Transverse colon (tissue), 4 donors: ENCODE results near the gene EIF1AD. TPM values are rescaled to one million over a fixed set of nuclear protein-coding genes. Genes with fewer than 3 reads are reported as not detected.

ENCODE experiments used
- DNase-seq: peaks from one replicate; pipeline ENCODE4 v3.0.0-alpha.2; 2019
- H3K27ac ChIP-seq, 4 donors: fragments of 200-600 bp; sonication (generic); 2 replicates each; pipeline ENCODE4 v1.5.1; 2016 to 2018; ENCODE audit warnings: inconsistent platforms in 4 of 4
- H3K27me3 ChIP-seq: fragments of 200-600 bp; sonication (generic); 2 replicates; pipeline ENCODE4 v1.5.1; 2017; ENCODE audit warnings: inconsistent platforms
- H3K36me3 ChIP-seq, 4 donors: fragments of 200-600 bp; sonication (generic); 2 replicates each; pipeline ENCODE4 v1.5.1; 2017 to 2019; ENCODE audit warnings: inconsistent platforms in 4 of 4
- H3K4me1 ChIP-seq, 4 donors: fragments of 200-600 bp; sonication (generic); 2 replicates each; pipeline ENCODE4 v1.5.1; 2017 to 2020; ENCODE audit warnings: inconsistent platforms in 4 of 4
- H3K4me3 ChIP-seq, 4 donors: fragments of 200-600 bp; sonication (generic); 1 replicate in 1 of 4; 2 replicates in 3 of 4; pipeline versions ENCODE4 v1.5.1 to v1.6.1; 2017 to 2019; ENCODE audit warnings: inconsistent platforms in 4 of 4
- H3K9me3 ChIP-seq, 2 donors: fragments of 200-600 bp; sonication (generic); 2 replicates each; pipeline ENCODE4 v1.5.1; 2017 to 2019; ENCODE audit warnings: inconsistent platforms in 2 of 2
- EP300 ChIP-seq: sonication (generic); formaldehyde crosslinking; IDR thresholded peaks from one replicate; pipeline ENCODE4 v1.6.1; 2017; ENCODE audit warnings: antibody characterized with exemption, low read depth
- POLR2A ChIP-seq: fragments of 450-650 bp; IDR thresholded peaks from one replicate; pipeline ENCODE4 v1.6.1; 2016; ENCODE audit warnings: antibody characterized with exemption, mild to moderate bottlenecking, moderate library complexity
- POLR2AphosphoS5 ChIP-seq, 3 donors: sonication (generic); formaldehyde crosslinking; IDR thresholded peaks; one replicate each; pipeline ENCODE4 v1.6.1; 2016; ENCODE audit warnings: antibody characterized with exemption in 3 of 3
- WGBS, 2 donors: methylation state at CpG; one replicate each; pipeline ENCODE4 v1.1.5; 2018; ENCODE audit warnings: low coverage in 1 of 2; 5-methylcytosine and 5-hydroxymethylcytosine counted together
- in situ Hi-C, 4 donors: fragments of 200-750 bp; cut with MboI; loops; one replicate each; pipeline versions ENCODE4 v1.15.0 to v1.15.1; 2017; ENCODE audit warnings: low sequenced_read_pairs in 3 of 4, low pct_ligation_motif_present in 1 of 4, low pct_unique_long_range_greater_than_20kb in 1 of 4
- intact Hi-C: fragments of 100-400 bp; cut with DNase I; formaldehyde crosslinking; loops from one replicate; pipeline ENCODE4 v1.15.1; 2023; ENCODE audit warnings: low total_unique reads
- total RNA-seq, 4 donors: library from RNA; depleted of rRNA; stranded (reverse); fragments of >200 nt; gene quantifications; one replicate each; pipeline ENCODE4 v1.1.0, GENCODE V29; 2016
- TF ChIP-seq, protein P1 (sequence below), 5 experiments: fragments of 200-600 bp in 3 of 5; fragments of 450-650 bp in 2 of 5; sonication (generic) in 3 of 5; IDR thresholded peaks; 1 replicate in 2 of 5; 2 replicates in 3 of 5; pipeline ENCODE4 v1.5.1; 2016 to 2017; ENCODE audit warnings: antibody characterized with exemption in 5 of 5, inconsistent platforms in 3 of 5, mild to moderate bottlenecking in 2 of 5, moderate library complexity in 1 of 5

The EIF1AD gene
- total RNA-seq, 4 donors from 2014 or later: 14.6 to 82.6 (median 31.2) TPM

DNA sequence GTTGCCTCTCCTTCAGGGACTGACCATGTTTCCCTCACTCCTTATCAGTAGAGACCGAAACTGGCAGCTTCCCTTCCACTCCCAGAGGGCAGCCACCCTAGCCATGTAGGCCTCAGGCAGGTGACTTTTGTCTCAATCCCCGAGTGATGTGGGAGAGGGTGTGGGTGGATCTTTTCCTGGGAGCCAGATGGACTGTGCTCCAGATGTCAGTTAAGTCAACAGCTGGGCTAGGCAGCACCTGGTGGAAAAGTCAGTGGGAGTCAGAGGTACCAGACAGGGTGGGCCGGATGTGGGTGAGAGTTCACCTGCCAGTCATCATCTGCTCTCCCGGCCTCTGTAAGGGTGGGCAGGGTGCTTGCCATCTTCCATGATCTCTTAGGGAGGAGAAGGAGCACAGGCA lies 2.2 kb upstream of the EIF1AD start:
- Histone ChIP-seq H3K27ac (no peak overlapping the region), H3K9me3 (no peaks in the 10 kb centered on the region), H3K4me3 (no peak overlapping the region), H3K36me3 (peaks cover 0 to 10% (median 4%) of the 10 kb centered on the region in 4 donors), H3K27me3 (no peaks in the 10 kb centered on the region), H3K4me1 (peaks cover 9 to 24% (median 19%) of the 10 kb centered on the region in 4 donors)
- in situ Hi-C loops (no loop called here), intact Hi-C loops (no loop called here)
- 74% methylated on average over 4 of the region's 4 CpGs; no CpG with 5 or more reads in 1 of the 2 donors for WGBS, 2 donors
- DNase-seq: no peak
- TF ChIP-seq POLR2AphosphoS5 (IDR thresholded peaks at IDR 0.05) (no peak), EP300 (no peak), POLR2A (no peak)
- TF ChIP-seq, protein P1, sequence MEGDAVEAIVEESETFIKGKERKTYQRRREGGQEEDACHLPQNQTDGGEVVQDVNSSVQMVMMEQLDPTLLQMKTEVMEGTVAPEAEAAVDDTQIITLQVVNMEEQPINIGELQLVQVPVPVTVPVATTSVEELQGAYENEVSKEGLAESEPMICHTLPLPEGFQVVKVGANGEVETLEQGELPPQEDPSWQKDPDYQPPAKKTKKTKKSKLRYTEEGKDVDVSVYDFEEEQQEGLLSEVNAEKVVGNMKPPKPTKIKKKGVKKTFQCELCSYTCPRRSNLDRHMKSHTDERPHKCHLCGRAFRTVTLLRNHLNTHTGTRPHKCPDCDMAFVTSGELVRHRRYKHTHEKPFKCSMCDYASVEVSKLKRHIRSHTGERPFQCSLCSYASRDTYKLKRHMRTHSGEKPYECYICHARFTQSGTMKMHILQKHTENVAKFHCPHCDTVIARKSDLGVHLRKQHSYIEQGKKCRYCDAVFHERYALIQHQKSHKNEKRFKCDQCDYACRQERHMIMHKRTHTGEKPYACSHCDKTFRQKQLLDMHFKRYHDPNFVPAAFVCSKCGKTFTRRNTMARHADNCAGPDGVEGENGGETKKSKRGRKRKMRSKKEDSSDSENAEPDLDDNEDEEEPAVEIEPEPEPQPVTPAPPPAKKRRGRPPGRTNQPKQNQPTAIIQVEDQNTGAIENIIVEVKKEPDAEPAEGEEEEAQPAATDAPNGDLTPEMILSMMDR (IDR thresholded peaks at IDR 0.05): no peak

DNA sequence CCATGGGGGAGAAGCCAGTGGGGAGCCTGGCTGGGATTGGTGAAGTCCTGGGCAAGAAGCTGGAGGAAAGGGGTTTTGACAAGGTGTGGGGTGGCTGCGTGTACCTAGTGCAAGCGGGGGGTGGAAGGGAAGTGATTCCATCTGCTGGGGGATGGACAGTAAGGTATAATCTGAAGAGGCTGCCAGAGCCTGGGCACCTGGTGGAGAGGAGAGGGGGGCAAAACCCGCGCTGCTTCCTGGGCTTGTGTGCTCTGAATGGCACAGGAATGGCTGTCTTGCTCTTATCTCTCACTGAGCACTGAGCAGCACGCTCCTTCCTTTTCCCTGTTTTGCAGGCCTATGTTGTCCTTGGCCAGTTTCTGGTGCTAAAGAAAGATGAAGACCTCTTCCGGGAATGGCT lies 1.3 kb upstream of the EIF1AD start:
- H3K27ac ChIP-seq: peak overlapping the region; percentile 95 to 98 (median 97)
- peak overlapping the region in 3 of 4 donors; percentile 68 to 99 (median 77) for H3K4me3 ChIP-seq
- WGBS, 2 donors: 53% methylated on average over 6 of the region's 6 CpGs; no CpG with 5 or more reads in 1 of the 2 donors
- no peaks in the 10 kb centered on the region for H3K9me3 ChIP-seq
- in situ Hi-C loops: no loop called here
- no peaks in the 10 kb centered on the region for H3K27me3 ChIP-seq
- H3K4me1 ChIP-seq: peaks cover 9 to 24% (median 19%) of the 10 kb centered on the region in 4 donors
- peaks cover 0 to 19% (median 8%) of the 10 kb centered on the region in 4 donors for H3K36me3 ChIP-seq
- intact Hi-C loops: no loop called here
- DNase-seq: no peak
- TF ChIP-seq POLR2AphosphoS5 (IDR thresholded peaks at IDR 0.05) (no peak), EP300 (no peak)

DNA sequence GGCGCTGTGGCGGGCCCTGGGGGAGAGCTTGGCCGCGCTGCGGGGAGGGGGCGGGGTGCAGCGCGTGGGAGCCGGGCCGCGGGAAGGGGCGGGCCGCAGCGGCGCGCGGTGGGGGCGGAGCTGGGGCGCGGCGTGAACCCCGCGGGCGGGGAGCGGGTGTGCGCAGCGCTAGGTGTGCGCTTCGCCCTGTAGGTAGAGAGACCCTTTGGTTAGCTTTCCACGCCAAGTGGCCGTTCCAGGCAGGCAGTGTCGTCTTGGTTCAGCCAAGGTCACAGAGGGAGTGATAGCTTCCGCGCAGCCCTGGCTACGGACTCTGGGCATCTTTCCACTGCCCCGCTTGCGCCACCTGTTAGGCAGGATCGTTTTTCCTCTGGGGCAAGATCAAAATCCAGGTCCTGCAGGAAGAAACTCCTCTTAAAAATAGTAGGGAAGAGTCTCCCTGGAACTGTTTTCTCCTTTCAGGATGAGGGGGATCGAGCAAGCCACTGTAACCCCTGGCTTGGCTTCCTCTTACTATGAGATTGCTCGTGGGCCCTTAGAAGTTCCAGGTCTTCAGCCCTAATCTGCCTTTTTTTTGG lies 780 bp upstream of the EIF1AD start:
- H3K36me3 ChIP-seq: peaks cover 0 to 24% (median 9%) of the 10 kb centered on the region in 4 donors
- no peaks in the 10 kb centered on the region for H3K9me3 ChIP-seq
- in situ Hi-C loops (no loop called here), intact Hi-C loops (no loop called here)
- peak overlapping the region; percentile 95 to 98 (median 97) for H3K27ac ChIP-seq
- peak overlapping the region; percentile 68 to 99 (median 82) for H3K4me3 ChIP-seq
- no peaks in the 10 kb centered on the region for H3K27me3 ChIP-seq
- WGBS, 2 donors: 0% methylated on average over 25 of the region's 40 CpGs; no CpG with 5 or more reads in 1 of the 2 donors
- peak; percentile 68 for DNase-seq
- H3K4me1 ChIP-seq: peaks cover 9 to 24% (median 19%) of the 10 kb centered on the region in 4 donors
- TF ChIP-seq POLR2AphosphoS5 (IDR thresholded peaks at IDR 0.05) (peak in 2 of 3 donors; percentile 7 to 55), EP300 (no peak), POLR2A (peak; percentile 8)
- TF ChIP-seq, protein P1 (IDR thresholded peaks at IDR 0.05): peak in 2 of 5 experiments; percentile 13 to 20

DNA sequence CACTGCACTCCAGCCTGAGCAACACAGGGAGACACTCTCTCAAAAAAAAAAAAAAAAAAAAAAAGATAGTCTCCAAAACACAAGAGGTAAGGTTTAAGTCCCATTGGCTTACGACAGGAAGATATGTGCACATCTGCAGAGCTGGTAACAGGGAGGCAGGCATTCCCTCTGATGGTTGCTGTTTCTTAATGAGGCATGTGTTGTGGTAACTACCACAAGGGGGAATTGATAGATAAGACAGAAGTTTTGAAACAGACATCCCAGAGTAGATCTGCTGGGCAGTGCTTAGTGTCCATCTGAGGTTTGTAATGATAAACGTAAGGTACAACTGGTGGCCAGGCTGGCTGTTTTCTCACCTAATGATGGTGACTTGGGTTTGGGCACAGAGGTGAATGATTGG lies 4.7 kb downstream of the EIF1AD start:
- no peak for DNase-seq
- Histone ChIP-seq H3K27ac (no peak overlapping the region), H3K36me3 (peaks cover 0 to 24% (median 12%) of the 10 kb centered on the region in 4 donors), H3K4me3 (no peak overlapping the region), H3K27me3 (no peaks in the 10 kb centered on the region), H3K4me1 (peaks cover 3 to 23% (median 10%) of the 10 kb centered on the region in 4 donors), H3K9me3 (no peaks in the 10 kb centered on the region)
- in situ Hi-C loops: loop anchor here (10.0 to 25.0 kb wide), 4 partner anchors 110 to 310 kb away; partner anchors contain the start of genes CTSW (in 3 of the 4), CCDC85B (in 2 of the 4), FIBP (in 2 of the 4) and KAT5 (in 2 of the 4)
- TF ChIP-seq, protein P1 (IDR thresholded peaks at IDR 0.05): no peak
- TF ChIP-seq EP300 (no peak), POLR2A (no peak), POLR2AphosphoS5 (IDR thresholded peaks at IDR 0.05) (no peak)
- 74 to 83% methylated on average over 1 to 2 of the region's 2 CpGs for WGBS, 2 donors
- intact Hi-C loops: no loop called here
